Measurements from ENCODE around the gene C10orf90. TPM values are rescaled to one million over a fixed set of nuclear protein-coding genes. Genes with fewer than 3 reads are reported as not detected.

C10orf90 gene
- polyA plus RNA-seq, 3 donors, result not detected

DNA sequence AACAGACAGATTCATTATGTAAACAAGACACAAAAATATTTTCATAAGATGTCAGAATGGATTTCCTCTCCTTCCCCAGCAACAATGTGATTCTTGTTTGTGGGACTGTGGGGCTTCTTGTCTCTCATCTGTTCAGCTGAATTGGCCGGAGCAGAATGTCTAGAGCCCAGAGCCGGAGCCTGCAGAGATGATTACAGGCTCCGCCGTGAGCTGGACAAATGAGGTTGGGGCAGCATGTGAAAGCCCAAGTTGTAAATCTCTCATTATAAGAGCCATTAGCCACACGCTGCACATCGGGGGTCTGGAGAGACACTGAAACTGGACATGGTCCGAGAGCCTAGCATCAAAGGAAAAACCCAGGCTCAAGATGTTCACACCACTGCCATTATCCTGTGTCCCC lies 145.2 kb downstream of the C10orf90 start:
- H2AFZ ChIP-seq (ENCODE audit: insufficient read depth, low read depth, low read length, poor library complexity, severe bottlenecking), result no peak overlapping the region
- no peaks in the 10 kb centered on the region for H3K4me1 ChIP-seq (ENCODE audit: control insufficient read depth in 1 of 2, insufficient read depth in 2 of 2, low read length in 2 of 2)
- H3K4me3 ChIP-seq (replicated peaks in 1 of 3; ENCODE audit: low read depth in 2 of 3, low read length in 3 of 3), result no peak overlapping the region
- no peaks in the 10 kb centered on the region for H3K27me3 ChIP-seq (ENCODE audit: control insufficient read depth in 2 of 2, insufficient read depth in 2 of 2, low read length in 2 of 2)
- H4K20me1 ChIP-seq (ENCODE audit: insufficient read depth, low read length), result no peaks in the 10 kb centered on the region
- H3K36me3 ChIP-seq (replicated peaks in 1 of 2; ENCODE audit: control insufficient read depth in 1 of 2, insufficient read depth in 2 of 2, low read length in 2 of 2), result no peaks in the 10 kb centered on the region
- no peaks in the 10 kb centered on the region for H3K79me2 ChIP-seq (ENCODE audit: insufficient read depth, low read length)
- Mint-ChIP-seq H3K27me3 (ENCODE audit: low read depth in 3 of 3) (peaks cover 0 to 2% (median 1%) of the 10 kb centered on the region in 3 donors), H3K36me3 (no peaks in the 10 kb centered on the region), H3K9me3 (peaks cover 0 to 3% (median 0%) of the 10 kb centered on the region in 7 donors), H3K4me3 (no peak overlapping the region), H3K4me1 (no peaks in the 10 kb centered on the region), H3K27ac (no peak overlapping the region)
- no peak overlapping the region for H3K27ac ChIP-seq (ENCODE audit: low read depth in 1 of 2, low read length in 2 of 2)
- 83% methylated on average over 4 of the region's 7 CpGs for WGBS (ENCODE audit: insufficient coverage)
- no peaks in the 10 kb centered on the region for H3K9me3 ChIP-seq (replicated peaks in 1 of 2; ENCODE audit: control insufficient read depth in 1 of 2, insufficient read depth in 1 of 2, low read length in 2 of 2)
- no peak overlapping the region for H3K4me2 ChIP-seq (replicated peaks; ENCODE audit: extremely low read depth, low read length, poor library complexity, severe bottlenecking)
- no peak for DNase-seq
- H3K9ac ChIP-seq (ENCODE audit: insufficient read depth, low read length, poor library complexity, severe bottlenecking), result no peak overlapping the region
- TF ChIP-seq, protein P1, sequence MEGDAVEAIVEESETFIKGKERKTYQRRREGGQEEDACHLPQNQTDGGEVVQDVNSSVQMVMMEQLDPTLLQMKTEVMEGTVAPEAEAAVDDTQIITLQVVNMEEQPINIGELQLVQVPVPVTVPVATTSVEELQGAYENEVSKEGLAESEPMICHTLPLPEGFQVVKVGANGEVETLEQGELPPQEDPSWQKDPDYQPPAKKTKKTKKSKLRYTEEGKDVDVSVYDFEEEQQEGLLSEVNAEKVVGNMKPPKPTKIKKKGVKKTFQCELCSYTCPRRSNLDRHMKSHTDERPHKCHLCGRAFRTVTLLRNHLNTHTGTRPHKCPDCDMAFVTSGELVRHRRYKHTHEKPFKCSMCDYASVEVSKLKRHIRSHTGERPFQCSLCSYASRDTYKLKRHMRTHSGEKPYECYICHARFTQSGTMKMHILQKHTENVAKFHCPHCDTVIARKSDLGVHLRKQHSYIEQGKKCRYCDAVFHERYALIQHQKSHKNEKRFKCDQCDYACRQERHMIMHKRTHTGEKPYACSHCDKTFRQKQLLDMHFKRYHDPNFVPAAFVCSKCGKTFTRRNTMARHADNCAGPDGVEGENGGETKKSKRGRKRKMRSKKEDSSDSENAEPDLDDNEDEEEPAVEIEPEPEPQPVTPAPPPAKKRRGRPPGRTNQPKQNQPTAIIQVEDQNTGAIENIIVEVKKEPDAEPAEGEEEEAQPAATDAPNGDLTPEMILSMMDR (IDR thresholded peaks at IDR 0.05), result no peak
- intact Hi-C loops (cut with micrococcal nuclease), result no loop called here

DNA sequence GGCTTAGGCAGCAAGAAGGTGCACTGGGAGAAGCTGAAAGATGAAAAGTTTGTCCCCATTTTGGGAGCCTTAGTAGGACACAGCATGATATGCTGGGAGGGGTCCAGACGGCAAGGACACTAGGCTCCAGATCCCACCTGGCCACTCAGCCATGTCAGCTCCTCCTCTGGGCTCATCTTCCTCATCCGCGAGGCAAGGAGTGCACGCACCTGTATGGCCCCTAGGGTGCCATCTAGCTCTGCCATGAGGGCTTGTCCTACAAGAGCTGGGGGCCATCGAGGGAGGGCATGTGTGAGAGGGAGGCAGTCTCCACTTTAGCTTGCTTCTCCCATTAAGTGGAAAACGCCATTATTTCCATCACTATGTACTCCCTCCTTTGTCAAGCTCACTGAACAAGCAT lies 146.0 kb downstream of the C10orf90 start:
- Histone ChIP-seq H3K9me3 (replicated peaks in 1 of 2; ENCODE audit: control insufficient read depth in 1 of 2, insufficient read depth in 1 of 2, low read length in 2 of 2) (no peaks in the 10 kb centered on the region), H3K27ac (ENCODE audit: low read depth in 1 of 2, low read length in 2 of 2) (no peak overlapping the region), H2AFZ (ENCODE audit: insufficient read depth, low read depth, low read length, poor library complexity, severe bottlenecking) (no peak overlapping the region), H3K36me3 (replicated peaks in 1 of 2; ENCODE audit: control insufficient read depth in 1 of 2, insufficient read depth in 2 of 2, low read length in 2 of 2) (no peaks in the 10 kb centered on the region), H3K9ac (ENCODE audit: insufficient read depth, low read length, poor library complexity, severe bottlenecking) (no peak overlapping the region), H3K4me2 (replicated peaks; ENCODE audit: extremely low read depth, low read length, poor library complexity, severe bottlenecking) (no peak overlapping the region), H3K27me3 (ENCODE audit: control insufficient read depth in 2 of 2, insufficient read depth in 2 of 2, low read length in 2 of 2) (no peaks in the 10 kb centered on the region), H4K20me1 (ENCODE audit: insufficient read depth, low read length) (no peaks in the 10 kb centered on the region), H3K4me3 (replicated peaks in 1 of 3; ENCODE audit: low read depth in 2 of 3, low read length in 3 of 3) (no peak overlapping the region), H3K4me1 (ENCODE audit: control insufficient read depth in 1 of 2, insufficient read depth in 2 of 2, low read length in 2 of 2) (no peaks in the 10 kb centered on the region), H3K79me2 (ENCODE audit: insufficient read depth, low read length) (no peaks in the 10 kb centered on the region)
- no peak for DNase-seq
- H3K27me3 Mint-ChIP-seq (ENCODE audit: low read depth in 3 of 3), result peaks cover 0 to 2% (median 1%) of the 10 kb centered on the region in 3 donors
- intact Hi-C loops (cut with micrococcal nuclease), result no loop called here
- 88% methylated on average over 1 of the region's 6 CpGs for WGBS (ENCODE audit: insufficient coverage)
- H3K27ac Mint-ChIP-seq, result no peak overlapping the region
- H3K4me1 Mint-ChIP-seq, result no peaks in the 10 kb centered on the region
- TF ChIP-seq, protein P1 (IDR thresholded peaks at IDR 0.05), result no peak
- no peak overlapping the region for H3K4me3 Mint-ChIP-seq
- H3K9me3 Mint-ChIP-seq, result peaks cover 0 to 5% (median 2%) of the 10 kb centered on the region in 7 donors
- H3K36me3 Mint-ChIP-seq, result no peaks in the 10 kb centered on the region
